ENCODE data around the gene NTN1. TPM values are rescaled to one million over a fixed set of nuclear protein-coding genes. Genes with fewer than 3 reads are reported as not detected.

The NTN1 gene
- total and polyA plus RNA-seq, 2 experiments from 2014 or later, result 0.16 to 0.60 TPM

DNA sequence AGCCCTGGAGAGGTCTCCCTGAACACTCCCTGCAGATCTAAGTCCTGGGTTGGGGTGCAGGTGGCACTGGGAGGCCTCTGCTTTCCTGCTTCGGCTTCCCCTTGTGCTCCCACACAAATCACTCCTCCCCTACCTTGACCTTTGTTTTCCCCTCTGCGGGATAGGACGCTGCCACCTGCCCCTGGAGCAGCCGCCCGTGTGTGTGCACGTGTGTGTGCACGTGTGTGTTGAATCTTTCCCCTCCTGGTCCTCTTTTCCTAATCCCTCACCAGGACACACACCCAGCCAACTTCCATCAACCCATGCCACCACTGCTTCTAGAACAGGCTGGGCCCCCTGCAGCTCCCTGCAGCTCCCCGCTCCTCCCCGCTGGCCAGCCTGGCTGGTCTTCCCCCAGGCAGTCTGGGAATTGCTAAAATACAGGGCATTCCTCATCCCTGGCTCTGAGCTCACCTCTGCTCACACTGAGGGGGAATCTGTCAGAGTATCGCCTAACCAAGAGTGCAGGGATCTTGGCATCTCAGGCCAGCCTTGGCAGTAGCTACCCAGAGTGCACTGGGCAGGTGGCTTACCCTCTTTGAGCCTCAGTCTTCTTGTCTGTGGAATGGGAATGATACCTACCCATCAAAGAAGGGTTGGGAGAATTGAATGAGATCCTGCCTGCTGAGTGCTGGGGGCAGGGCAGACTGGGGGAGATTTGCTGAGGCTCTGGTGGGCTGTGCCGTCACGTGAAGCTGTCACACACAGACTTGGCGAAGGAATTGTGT is 198.5 kb downstream of the NTN1 start:
- Histone ChIP-seq H3K4me3 (no peak overlapping the region), H3K27ac (no peak overlapping the region)

GRCh38 chr17:9220398-9221146 is 199.3 kb downstream of the NTN1 start:
- H3K27ac ChIP-seq, result no peak overlapping the region
- TF ChIP-seq, protein P1, sequence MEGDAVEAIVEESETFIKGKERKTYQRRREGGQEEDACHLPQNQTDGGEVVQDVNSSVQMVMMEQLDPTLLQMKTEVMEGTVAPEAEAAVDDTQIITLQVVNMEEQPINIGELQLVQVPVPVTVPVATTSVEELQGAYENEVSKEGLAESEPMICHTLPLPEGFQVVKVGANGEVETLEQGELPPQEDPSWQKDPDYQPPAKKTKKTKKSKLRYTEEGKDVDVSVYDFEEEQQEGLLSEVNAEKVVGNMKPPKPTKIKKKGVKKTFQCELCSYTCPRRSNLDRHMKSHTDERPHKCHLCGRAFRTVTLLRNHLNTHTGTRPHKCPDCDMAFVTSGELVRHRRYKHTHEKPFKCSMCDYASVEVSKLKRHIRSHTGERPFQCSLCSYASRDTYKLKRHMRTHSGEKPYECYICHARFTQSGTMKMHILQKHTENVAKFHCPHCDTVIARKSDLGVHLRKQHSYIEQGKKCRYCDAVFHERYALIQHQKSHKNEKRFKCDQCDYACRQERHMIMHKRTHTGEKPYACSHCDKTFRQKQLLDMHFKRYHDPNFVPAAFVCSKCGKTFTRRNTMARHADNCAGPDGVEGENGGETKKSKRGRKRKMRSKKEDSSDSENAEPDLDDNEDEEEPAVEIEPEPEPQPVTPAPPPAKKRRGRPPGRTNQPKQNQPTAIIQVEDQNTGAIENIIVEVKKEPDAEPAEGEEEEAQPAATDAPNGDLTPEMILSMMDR (IDR thresholded peaks at IDR 0.05; ENCODE audit: low read depth, low read length), result no peak
- no peak overlapping the region for H3K4me3 ChIP-seq
- no peaks in the 10 kb centered on the region for H3K36me3 ChIP-seq
- no peaks in the 10 kb centered on the region for H3K4me1 ChIP-seq (ENCODE audit: low read depth)
- H3K27me3 ChIP-seq, result peaks cover 44% of the 10 kb centered on the region
- H3K9me3 ChIP-seq (ENCODE audit: low read depth), result no peaks in the 10 kb centered on the region
- DNase-seq (ENCODE audit: low read depth in 1 of 2, low spot score in 1 of 2), result no peak

More for the DNA sequence above, 198.5 kb downstream of the NTN1 start:
- Histone ChIP-seq H3K9me3 (ENCODE audit: low read depth) (no peaks in the 10 kb centered on the region), H3K4me1 (ENCODE audit: low read depth) (no peaks in the 10 kb centered on the region), H3K36me3 (no peaks in the 10 kb centered on the region), H3K27me3 (peaks cover 37% of the 10 kb centered on the region)
- no peak for DNase-seq (ENCODE audit: low read depth in 1 of 2, low spot score in 1 of 2)
- TF ChIP-seq, protein P1 (IDR thresholded peaks at IDR 0.05; ENCODE audit: low read depth, low read length), result no peak

GRCh38 chr17:9221147-9221921 is 200.0 kb downstream of the NTN1 start:
- no peaks in the 10 kb centered on the region for H3K9me3 ChIP-seq (ENCODE audit: low read depth)
- H3K36me3 ChIP-seq, result no peaks in the 10 kb centered on the region
- no peak overlapping the region for H3K4me3 ChIP-seq
- peaks cover 52% of the 10 kb centered on the region for H3K27me3 ChIP-seq
- H3K27ac ChIP-seq, result no peak overlapping the region
- H3K4me1 ChIP-seq (ENCODE audit: low read depth), result no peaks in the 10 kb centered on the region
- TF ChIP-seq, protein P1 (IDR thresholded peaks at IDR 0.05; ENCODE audit: low read depth, low read length), result no peak
- no peak for DNase-seq (ENCODE audit: low read depth in 1 of 2, low spot score in 1 of 2)

DNA sequence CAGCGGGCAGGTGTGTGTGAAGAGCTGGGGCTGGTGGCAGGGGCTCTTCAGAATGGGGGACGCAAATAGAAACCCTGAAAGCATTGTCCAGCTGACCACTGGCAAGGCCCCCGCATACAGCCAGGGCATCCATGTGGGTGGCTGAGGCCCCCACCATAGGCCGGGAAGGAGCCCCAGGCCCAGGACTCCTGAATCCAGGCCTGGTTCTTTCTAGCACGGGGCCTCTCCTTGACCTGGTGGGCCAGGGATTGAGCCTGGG is 200.5 kb downstream of the NTN1 start:
- TF ChIP-seq, protein P1 (IDR thresholded peaks at IDR 0.05; ENCODE audit: low read depth, low read length), result no peak
- H3K27me3 ChIP-seq, result peaks cover 57% of the 10 kb centered on the region

GRCh38 chr17:9223531-9223930 is 202.2 kb downstream of the NTN1 start:
- no peak for DNase-seq (ENCODE audit: low read depth in 1 of 2, low spot score in 1 of 2)
- Histone ChIP-seq H3K36me3 (no peaks in the 10 kb centered on the region), H3K27me3 (peaks cover 71% of the 10 kb centered on the region), H3K4me3 (no peak overlapping the region), H3K4me1 (ENCODE audit: low read depth) (no peaks in the 10 kb centered on the region), H3K27ac (no peak overlapping the region), H3K9me3 (ENCODE audit: low read depth) (no peaks in the 10 kb centered on the region)
- TF ChIP-seq, protein P1 (IDR thresholded peaks at IDR 0.05; ENCODE audit: low read depth, low read length), result no peak

More for the DNA sequence above, 200.5 kb downstream of the NTN1 start:
- Histone ChIP-seq H3K27ac (no peak overlapping the region), H3K4me1 (ENCODE audit: low read depth) (no peaks in the 10 kb centered on the region), H3K36me3 (no peaks in the 10 kb centered on the region), H3K9me3 (ENCODE audit: low read depth) (no peaks in the 10 kb centered on the region), H3K4me3 (no peak overlapping the region)
- DNase-seq (ENCODE audit: low read depth in 1 of 2, low spot score in 1 of 2), result no peak

All from cardiac muscle cell (in vitro differentiated cells and primary cell).